Measurements from ENCODE around the gene SLC38A7.

GRCh38 chr16:58692450-58692849, 7.9 kb upstream of the SLC38A7 start:
- TF ChIP-seq CTCF (IDR thresholded peaks at IDR 0.05; ENCODE audit: insufficient read depth, low read length) (no peak), REST (IDR thresholded peaks at IDR 0.05; ENCODE audit: insufficient replicate concordance, low read depth) (no peak)

Data from HL-60 (cell line).